ENCODE measurements around the gene NHSL1.
A peak's percentile ranks its signal among the peaks of the same experiment; 100 is the strongest.

NHSL1 gene

DNA sequence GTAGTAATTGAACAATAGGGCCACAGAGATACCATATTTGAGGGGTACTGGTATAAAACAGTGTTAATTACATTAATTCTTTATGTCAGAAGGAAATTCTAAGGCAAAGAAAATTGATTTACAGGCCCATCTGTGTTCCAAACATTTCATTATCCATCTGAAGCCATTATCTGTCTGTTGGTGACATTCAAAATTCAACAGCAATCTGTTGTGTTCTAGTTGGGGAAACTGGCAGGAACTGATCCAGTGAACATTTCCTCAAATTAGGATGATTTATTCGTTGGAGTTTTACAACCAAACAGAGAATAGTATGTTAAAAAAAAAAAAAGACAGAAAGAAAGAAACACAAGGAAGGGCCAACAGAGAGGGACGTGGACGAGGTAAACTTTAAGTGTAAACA, 65.2 kb downstream of the NHSL1 start:
- H3K79me2 ChIP-seq (ENCODE audit: low read length) = no peaks in the 10 kb centered on the region
- H3K9ac ChIP-seq (ENCODE audit: low read length) = no peak overlapping the region
- H3K4me3 ChIP-seq (ENCODE audit: low read length) = no peak overlapping the region
- TF ChIP-seq EZH2phosphoT487 (IDR thresholded peaks at IDR 0.05; ENCODE audit: low read depth) = no peak
- TF ChIP-seq, protein P1, sequence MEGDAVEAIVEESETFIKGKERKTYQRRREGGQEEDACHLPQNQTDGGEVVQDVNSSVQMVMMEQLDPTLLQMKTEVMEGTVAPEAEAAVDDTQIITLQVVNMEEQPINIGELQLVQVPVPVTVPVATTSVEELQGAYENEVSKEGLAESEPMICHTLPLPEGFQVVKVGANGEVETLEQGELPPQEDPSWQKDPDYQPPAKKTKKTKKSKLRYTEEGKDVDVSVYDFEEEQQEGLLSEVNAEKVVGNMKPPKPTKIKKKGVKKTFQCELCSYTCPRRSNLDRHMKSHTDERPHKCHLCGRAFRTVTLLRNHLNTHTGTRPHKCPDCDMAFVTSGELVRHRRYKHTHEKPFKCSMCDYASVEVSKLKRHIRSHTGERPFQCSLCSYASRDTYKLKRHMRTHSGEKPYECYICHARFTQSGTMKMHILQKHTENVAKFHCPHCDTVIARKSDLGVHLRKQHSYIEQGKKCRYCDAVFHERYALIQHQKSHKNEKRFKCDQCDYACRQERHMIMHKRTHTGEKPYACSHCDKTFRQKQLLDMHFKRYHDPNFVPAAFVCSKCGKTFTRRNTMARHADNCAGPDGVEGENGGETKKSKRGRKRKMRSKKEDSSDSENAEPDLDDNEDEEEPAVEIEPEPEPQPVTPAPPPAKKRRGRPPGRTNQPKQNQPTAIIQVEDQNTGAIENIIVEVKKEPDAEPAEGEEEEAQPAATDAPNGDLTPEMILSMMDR (IDR thresholded peaks at IDR 0.05; ENCODE audit: low read depth, low read length) = no peak
- H3K27me3 ChIP-seq (ENCODE audit: low read depth, low read length) = no peaks in the 10 kb centered on the region
- no peak overlapping the region for H3K4me2 ChIP-seq (ENCODE audit: low read length)
- no peaks in the 10 kb centered on the region for H3K9me3 ChIP-seq (ENCODE audit: insufficient read depth, low read length)
- H3K27ac ChIP-seq (ENCODE audit: low read length) = no peak overlapping the region
- no peaks in the 10 kb centered on the region for H4K20me1 ChIP-seq (ENCODE audit: insufficient read depth, low read length)
- no peaks in the 10 kb centered on the region for H3K36me3 ChIP-seq (replicated peaks; ENCODE audit: low read depth, low read length)
- H2AFZ ChIP-seq (ENCODE audit: low read depth, low read length) = no peak overlapping the region
- H3K4me1 ChIP-seq (ENCODE audit: low read length) = peaks cover 22% of the 10 kb centered on the region

DNA sequence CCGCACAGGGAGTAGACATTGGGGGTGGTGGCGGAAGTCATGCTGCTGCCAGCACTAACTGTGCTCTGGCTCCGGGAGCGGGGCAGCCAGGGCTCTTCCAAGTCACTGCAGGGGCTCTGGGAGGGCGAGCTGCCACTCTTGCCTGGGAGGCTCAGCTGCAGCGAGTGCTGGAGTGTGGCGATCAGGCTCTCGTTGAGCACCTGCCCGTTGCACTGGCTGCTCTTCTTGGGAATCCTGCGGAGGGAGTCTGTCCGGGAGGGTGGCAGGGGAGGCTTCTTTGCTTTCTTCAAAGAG, 67.3 kb downstream of the NHSL1 start:
- no peak overlapping the region for H3K9ac ChIP-seq (ENCODE audit: low read length)
- no peaks in the 10 kb centered on the region for H4K20me1 ChIP-seq (ENCODE audit: insufficient read depth, low read length)
- no peaks in the 10 kb centered on the region for H3K79me2 ChIP-seq (ENCODE audit: low read length)
- H3K27ac ChIP-seq (ENCODE audit: low read length) = no peak overlapping the region
- H3K4me3 ChIP-seq (ENCODE audit: low read length) = no peak overlapping the region
- TF ChIP-seq, protein P1 (IDR thresholded peaks at IDR 0.05; ENCODE audit: low read depth, low read length) = no peak
- no peak for TF ChIP-seq EZH2phosphoT487 (IDR thresholded peaks at IDR 0.05; ENCODE audit: low read depth)
- H3K4me2 ChIP-seq (ENCODE audit: low read length) = no peak overlapping the region
- no peaks in the 10 kb centered on the region for H3K27me3 ChIP-seq (ENCODE audit: low read depth, low read length)
- no peaks in the 10 kb centered on the region for H3K9me3 ChIP-seq (ENCODE audit: insufficient read depth, low read length)
- no peak overlapping the region for H2AFZ ChIP-seq (ENCODE audit: low read depth, low read length)
- no peaks in the 10 kb centered on the region for H3K36me3 ChIP-seq (replicated peaks; ENCODE audit: low read depth, low read length)
- peaks cover 22% of the 10 kb centered on the region for H3K4me1 ChIP-seq (ENCODE audit: low read length)

DNA sequence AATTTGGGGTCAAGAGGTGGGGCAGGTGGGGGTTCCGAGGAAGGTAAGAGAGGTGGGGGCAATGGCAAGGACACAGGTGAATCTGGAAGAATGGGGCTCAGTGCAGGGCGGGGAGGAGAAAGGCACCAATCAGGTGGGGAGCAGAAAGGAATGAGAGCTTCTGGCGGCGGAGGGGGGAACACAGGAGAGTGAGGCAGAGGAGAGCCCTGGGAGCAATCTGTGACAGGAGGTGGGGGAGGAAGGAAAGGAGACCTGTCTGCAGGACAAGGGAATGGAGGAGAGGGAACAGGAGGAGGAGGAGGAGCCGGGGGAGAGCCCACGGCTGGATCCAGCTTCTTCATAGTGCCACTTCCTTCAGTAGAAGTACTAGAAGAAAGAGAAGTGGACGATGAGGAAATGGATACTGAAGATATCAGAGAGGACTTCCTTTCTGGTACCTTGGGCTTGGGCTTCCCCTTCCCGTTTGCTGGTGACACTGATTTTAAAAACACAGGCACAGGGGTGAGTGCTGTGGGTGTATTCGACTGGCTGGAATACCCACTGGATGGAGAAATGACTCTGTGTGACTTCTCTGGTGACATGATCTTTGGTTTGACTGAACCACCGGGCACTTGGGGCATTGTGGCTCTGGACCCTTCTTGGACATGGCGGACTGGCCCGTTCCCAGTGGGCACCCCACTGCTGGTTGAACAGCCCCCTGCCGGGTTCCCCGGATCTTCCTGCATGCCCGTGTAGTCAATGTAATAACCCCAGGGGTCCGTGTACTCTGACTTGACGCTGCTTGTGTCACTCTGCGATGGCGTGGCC, 67.8 kb downstream of the NHSL1 start:
- Histone ChIP-seq H3K27me3 (ENCODE audit: low read depth, low read length) (no peaks in the 10 kb centered on the region), H3K36me3 (replicated peaks; ENCODE audit: low read depth, low read length) (no peaks in the 10 kb centered on the region), H3K9ac (ENCODE audit: low read length) (no peak overlapping the region), H3K4me2 (ENCODE audit: low read length) (0 out of 2 replicates have a peak overlapping the region, but pooled peaks have one; percentile 7), H3K79me2 (ENCODE audit: low read length) (no peaks in the 10 kb centered on the region), H3K4me3 (ENCODE audit: low read length) (no peak overlapping the region), H3K4me1 (ENCODE audit: low read length) (peaks cover 22% of the 10 kb centered on the region), H4K20me1 (ENCODE audit: insufficient read depth, low read length) (no peaks in the 10 kb centered on the region), H2AFZ (ENCODE audit: low read depth, low read length) (no peak overlapping the region), H3K9me3 (ENCODE audit: insufficient read depth, low read length) (no peaks in the 10 kb centered on the region), H3K27ac (ENCODE audit: low read length) (no peak overlapping the region)
- TF ChIP-seq, protein P1 (IDR thresholded peaks at IDR 0.05; ENCODE audit: low read depth, low read length) = no peak
- TF ChIP-seq EZH2phosphoT487 (IDR thresholded peaks at IDR 0.05; ENCODE audit: low read depth) = no peak

DNA sequence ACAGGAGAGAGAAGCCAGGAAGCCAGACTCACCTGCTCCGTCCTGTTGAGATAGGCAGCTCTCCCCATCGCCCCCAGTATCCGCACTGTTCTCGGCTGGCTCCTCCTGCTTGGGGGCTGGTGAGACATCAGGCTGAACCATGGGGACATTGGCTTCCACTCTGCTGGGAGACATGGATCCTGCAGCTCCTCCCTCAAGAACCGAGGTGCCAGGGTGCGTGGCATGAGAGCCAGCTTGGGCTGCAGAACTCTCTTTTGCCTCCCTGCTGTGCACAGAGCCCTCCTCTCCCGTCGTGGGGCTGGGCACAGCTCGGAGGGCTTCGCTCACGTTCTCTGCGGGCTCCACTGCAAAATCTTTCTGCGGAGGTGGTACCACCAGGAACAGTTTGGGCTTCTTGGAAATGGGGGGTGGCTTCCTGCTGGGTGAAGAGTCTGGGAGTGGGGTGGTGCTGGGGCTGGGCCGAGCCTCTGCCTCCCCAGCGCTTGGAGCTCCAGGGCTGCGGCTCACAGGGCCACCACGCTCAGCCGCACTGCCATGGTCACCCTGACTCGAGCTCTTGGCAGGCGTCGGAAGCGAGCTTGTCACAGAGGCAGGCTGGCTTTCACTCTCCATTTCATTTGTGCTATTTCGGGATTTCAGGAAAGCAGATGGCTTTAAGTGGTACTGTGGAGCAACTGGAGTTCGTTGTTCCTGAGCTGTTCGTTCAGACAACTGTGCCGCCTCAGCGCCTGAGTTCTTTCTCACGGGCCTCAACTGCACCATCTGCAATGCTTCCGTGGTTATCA, 68.7 kb downstream of the NHSL1 start:
- TF ChIP-seq, protein P1 (IDR thresholded peaks at IDR 0.05; ENCODE audit: low read depth, low read length) = no peak
- TF ChIP-seq EZH2phosphoT487 (IDR thresholded peaks at IDR 0.05; ENCODE audit: low read depth) = no peak
- H3K27ac ChIP-seq (ENCODE audit: low read length) = no peak overlapping the region
- H3K27me3 ChIP-seq (ENCODE audit: low read depth, low read length) = no peaks in the 10 kb centered on the region
- no peak overlapping the region for H2AFZ ChIP-seq (ENCODE audit: low read depth, low read length)
- H3K4me3 ChIP-seq (ENCODE audit: low read length) = no peak overlapping the region
- H3K9me3 ChIP-seq (ENCODE audit: insufficient read depth, low read length) = no peaks in the 10 kb centered on the region
- no peak overlapping the region for H3K9ac ChIP-seq (ENCODE audit: low read length)
- H3K4me2 ChIP-seq (ENCODE audit: low read length) = no peak overlapping the region
- H3K79me2 ChIP-seq (ENCODE audit: low read length) = no peaks in the 10 kb centered on the region
- H3K36me3 ChIP-seq (replicated peaks; ENCODE audit: low read depth, low read length) = no peaks in the 10 kb centered on the region
- peaks cover 20% of the 10 kb centered on the region for H3K4me1 ChIP-seq (ENCODE audit: low read length)
- no peaks in the 10 kb centered on the region for H4K20me1 ChIP-seq (ENCODE audit: insufficient read depth, low read length)

Measured in OCI-LY3 (cell line).